D721Med (cell line): ENCODE measurements around the gene ABCA1.
"Not testable (repeated sequence)": the region's sequence is repeated elsewhere in the genome, so short reads cannot be mapped to it uniquely, and the experiment has no call there.

Source experiments
- DNase-seq: peaks from one replicate; pipeline ENCODE4 v3.0.0; 2011; ENCODE audit warnings: low spot score; ENCODE audit not compliant: insufficient read length
- FAIRE-seq: peaks from 2 replicates; lab custom pipeline; 2011; peaks lifted over from hg19 to GRCh38; lab: Jason Lieb, UNC
- TF ChIP-seq, protein P1 (sequence below): IDR thresholded peaks from 2 replicates; pipeline ENCODE4 v1.5.1; 2012; ENCODE audit warnings: mild to moderate bottlenecking, control low read depth; ENCODE audit not compliant: insufficient read depth; ENCODE audit errors: missing control alignments

The ABCA1 gene

DNA sequence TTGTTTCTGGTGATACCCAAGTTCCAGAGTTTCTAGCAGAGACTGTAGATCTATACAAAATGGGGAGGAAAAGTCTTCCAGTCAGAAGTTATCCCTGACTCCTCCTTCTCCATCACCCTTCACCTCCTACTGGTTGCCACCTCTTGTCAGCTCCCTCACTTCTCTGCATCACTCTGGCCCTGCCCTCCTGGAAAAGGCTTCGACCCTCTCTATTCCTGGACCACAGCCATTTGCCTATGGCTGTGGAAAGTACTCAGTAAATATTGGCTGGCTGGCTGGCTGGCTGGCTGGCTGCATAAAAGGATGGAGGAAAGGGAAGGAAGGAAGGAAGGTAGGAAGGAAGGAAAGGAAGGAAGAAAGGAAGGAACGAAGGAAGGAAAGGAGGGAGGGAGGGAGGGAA, 32.7 kb upstream of the ABCA1 start:
- TF ChIP-seq, protein P1, sequence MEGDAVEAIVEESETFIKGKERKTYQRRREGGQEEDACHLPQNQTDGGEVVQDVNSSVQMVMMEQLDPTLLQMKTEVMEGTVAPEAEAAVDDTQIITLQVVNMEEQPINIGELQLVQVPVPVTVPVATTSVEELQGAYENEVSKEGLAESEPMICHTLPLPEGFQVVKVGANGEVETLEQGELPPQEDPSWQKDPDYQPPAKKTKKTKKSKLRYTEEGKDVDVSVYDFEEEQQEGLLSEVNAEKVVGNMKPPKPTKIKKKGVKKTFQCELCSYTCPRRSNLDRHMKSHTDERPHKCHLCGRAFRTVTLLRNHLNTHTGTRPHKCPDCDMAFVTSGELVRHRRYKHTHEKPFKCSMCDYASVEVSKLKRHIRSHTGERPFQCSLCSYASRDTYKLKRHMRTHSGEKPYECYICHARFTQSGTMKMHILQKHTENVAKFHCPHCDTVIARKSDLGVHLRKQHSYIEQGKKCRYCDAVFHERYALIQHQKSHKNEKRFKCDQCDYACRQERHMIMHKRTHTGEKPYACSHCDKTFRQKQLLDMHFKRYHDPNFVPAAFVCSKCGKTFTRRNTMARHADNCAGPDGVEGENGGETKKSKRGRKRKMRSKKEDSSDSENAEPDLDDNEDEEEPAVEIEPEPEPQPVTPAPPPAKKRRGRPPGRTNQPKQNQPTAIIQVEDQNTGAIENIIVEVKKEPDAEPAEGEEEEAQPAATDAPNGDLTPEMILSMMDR = no peak
- DNase-seq (no peak), FAIRE-seq (no peak)

DNA sequence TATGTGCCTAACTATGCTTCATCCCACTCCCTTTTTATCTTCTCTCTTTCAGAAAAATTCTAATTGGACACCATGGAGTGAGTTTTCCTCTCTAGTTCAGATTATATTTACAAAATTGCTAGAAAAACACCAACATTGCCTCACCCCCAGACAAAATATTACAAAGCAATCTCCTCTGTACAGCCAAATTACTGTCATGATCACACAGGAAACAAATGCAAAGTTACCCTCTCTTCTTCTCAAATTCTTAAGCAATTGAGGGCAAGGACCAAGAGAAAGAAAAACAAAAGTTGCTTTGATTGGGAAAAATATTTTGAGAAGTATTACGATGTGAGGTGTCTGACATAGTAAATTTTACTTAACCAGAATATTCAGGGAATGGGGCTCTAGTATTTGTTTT, 30.8 kb upstream of the ABCA1 start:
- TF ChIP-seq, protein P1 = no peak
- no peak for DNase-seq
- no peak for FAIRE-seq

DNA sequence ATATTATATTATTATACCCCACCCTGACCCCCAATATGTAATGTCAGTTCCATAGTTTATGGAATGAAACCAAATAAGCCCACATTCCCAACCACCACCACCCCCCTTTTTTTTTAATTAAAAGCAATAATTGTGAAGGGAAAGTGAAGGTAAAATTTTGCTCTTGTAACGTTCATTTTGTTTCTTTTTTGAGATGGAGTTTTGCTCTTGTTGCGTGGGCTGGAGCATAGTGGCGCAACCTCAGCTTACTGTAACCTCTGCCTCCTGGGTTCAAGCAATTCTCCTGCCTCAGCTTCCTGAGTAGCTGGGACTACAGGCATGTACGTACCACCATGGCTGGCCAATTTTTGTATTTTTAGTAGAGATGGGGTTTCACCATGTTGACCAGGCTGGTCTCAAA, 30.1 kb upstream of the ABCA1 start:
- not testable (repeated sequence) for FAIRE-seq, DNase-seq

DNA sequence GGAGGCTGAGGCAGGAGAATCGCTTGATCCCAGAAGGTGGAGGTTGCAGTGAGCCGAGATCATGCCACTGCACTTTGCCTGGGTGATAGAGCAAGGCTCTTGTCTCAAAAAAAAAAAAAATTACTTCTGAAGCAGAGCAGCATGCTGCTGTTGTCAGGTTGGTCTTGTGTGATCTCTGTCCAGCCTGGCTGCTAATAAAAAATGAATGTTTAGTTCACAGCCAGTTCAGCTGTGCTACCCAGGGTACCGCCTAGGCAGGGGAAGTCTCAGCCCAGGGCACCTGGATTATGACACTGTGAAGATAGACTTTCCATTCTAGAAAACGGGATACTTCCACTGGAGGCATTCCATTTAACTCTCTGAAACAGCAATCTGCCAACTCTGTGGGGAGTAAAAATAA, 23.5 kb upstream of the ABCA1 start:
- TF ChIP-seq, protein P1 = no peak
- FAIRE-seq = no peak
- DNase-seq = no peak

DNA sequence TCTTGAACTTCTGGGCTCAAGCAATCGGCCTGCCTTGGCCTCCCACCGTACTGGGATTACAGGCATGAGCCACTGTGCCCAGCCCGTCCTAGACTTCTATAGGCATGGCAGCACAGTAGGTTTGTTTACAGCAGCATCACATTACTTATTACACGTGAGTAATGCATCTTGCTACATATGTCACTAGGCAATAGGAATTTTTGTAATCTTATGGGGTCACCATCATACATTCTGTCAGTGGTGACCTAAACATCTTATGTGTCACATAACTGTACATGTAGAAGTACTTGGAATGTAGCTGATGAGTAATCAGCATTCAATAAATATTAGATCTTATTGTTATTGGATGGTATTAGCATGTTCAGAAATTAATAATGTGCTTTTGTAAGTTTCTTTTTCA, 22.9 kb upstream of the ABCA1 start:
- FAIRE-seq (no peak), DNase-seq (no peak)
- TF ChIP-seq, protein P1 = no peak

DNA sequence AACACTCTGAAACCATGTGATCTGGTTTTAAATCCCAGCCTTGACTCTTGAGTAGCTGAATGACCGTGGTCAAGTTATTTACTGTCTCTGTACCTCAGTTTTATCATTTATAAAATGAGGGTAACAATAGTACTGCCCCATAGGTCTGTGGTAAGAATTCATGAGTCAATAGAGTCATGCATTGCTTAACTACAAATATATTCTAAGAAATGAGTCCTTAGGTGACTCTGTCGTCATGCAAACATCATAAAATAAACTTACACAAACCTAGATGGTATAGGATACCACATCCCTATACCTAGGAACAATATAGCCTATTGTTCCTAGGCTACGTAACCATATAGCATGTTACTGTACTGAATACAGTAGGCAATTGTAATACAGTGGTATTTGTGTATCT, 20.3 kb upstream of the ABCA1 start:
- TF ChIP-seq, protein P1 = no peak
- no peak for FAIRE-seq
- no peak for DNase-seq

DNA sequence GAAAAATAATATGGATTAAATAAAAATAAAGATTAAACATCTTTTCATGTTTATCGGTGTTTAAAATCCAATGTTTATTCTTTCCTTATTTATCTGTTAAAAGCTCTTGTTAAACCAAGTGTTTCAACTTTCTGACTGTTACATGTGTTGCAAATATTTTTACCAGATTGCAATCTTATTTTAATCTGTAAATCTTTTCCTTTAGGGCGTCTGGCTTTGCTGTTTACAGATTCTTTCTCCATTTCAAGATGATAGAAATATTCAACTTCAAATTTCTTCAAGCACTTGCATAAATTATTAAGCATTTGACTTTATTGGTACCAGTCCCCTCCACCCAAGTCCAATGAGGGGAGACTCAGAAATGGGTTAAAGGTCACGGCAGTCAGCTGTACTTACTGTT, 16.9 kb upstream of the ABCA1 start:
- DNase-seq (no peak), FAIRE-seq (no peak)
- TF ChIP-seq, protein P1 = no peak

DNA sequence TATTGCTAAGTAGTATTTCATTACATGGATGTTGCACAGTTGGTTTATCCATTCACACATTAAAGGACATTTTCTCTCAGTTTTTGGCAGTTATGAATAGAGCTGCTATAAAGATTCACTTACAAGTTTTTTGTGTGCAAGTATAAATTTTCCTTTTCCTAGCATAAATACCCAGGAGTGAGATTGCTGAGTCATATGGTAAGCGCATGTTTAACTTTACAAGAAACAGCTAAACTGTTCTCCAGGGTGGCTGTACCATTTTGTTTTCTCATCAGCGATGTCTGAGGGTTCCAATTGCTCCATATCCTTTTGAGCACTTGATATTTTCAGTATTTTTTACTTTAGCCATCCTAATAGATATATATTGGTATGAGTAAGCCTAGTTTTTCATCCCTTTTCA, 16.4 kb upstream of the ABCA1 start:
- DNase-seq (no peak), FAIRE-seq (no peak)
- TF ChIP-seq, protein P1 = no peak
